H9 (cell line): ENCODE measurements around the gene FAM193A. TPM values are rescaled to one million over a fixed set of nuclear protein-coding genes. Genes with fewer than 3 reads are reported as not detected.

ENCODE experiments used
- DNase-seq: peaks from one replicate; pipeline ENCODE4 v3.0.0-alpha.2; 2017
- H2AFZ ChIP-seq: one replicate; pipeline ENCODE4 v1.6.1; 2013; ENCODE audit warnings: mild to moderate bottlenecking, low read length, control low read depth, moderate library complexity
- H2AK5ac ChIP-seq: 2 replicates; pipeline ENCODE4 v1.6.1; 2013; ENCODE audit warnings: low read length, control low read depth, mixed read lengths; ENCODE audit not compliant: insufficient read length
- H2BK120ac ChIP-seq: one replicate; pipeline ENCODE4 v1.6.1; 2013; ENCODE audit warnings: low read depth, mild to moderate bottlenecking, low read length, control low read depth, inconsistent platforms; ENCODE audit not compliant: poor library complexity, severe bottlenecking
- H2BK12ac ChIP-seq: 2 replicates; pipeline ENCODE4 v1.6.1; 2013; ENCODE audit warnings: low read length, control low read depth, mixed read lengths, low read depth; ENCODE audit not compliant: insufficient read length
- H2BK15ac ChIP-seq: 2 replicates; pipeline ENCODE4 v1.6.1; 2013; ENCODE audit warnings: low read depth, low read length, control low read depth
- H2BK20ac ChIP-seq: one replicate; pipeline ENCODE4 v1.6.1; 2013; ENCODE audit warnings: low read depth, mild to moderate bottlenecking, low read length, control low read depth, inconsistent platforms; ENCODE audit not compliant: poor library complexity, severe bottlenecking
- H2BK5ac ChIP-seq: 2 replicates; pipeline ENCODE4 v1.6.1; 2013; ENCODE audit warnings: low read length, control low read depth, mixed read lengths; ENCODE audit not compliant: insufficient read length
- H3K14ac ChIP-seq: 2 replicates; pipeline ENCODE4 v1.6.1; 2013; ENCODE audit warnings: low read length, control low read depth; ENCODE audit not compliant: insufficient read depth
- H3K18ac ChIP-seq: 2 replicates; pipeline ENCODE4 v1.6.1; 2013; ENCODE audit warnings: low read depth, mild to moderate bottlenecking, mixed read lengths, low read length, control low read depth; ENCODE audit not compliant: insufficient read length
- H3K23ac ChIP-seq: 2 replicates; pipeline ENCODE4 v1.6.1; 2013; ENCODE audit warnings: low read length, control low read depth, mixed read lengths, low read depth; ENCODE audit not compliant: insufficient read length
- H3K23me2 ChIP-seq: 2 replicates; pipeline ENCODE4 v1.6.1; 2013; ENCODE audit warnings: low read depth, mild to moderate bottlenecking, mixed read lengths, low read length, control low read depth; ENCODE audit not compliant: insufficient read length, poor library complexity, severe bottlenecking
- H3K27ac ChIP-seq: 2 replicates; pipeline ENCODE4 v1.5.1; 2013; ENCODE audit warnings: low read length, control low read depth, mixed read lengths, low read depth; ENCODE audit not compliant: insufficient read length
- H3K27me3 ChIP-seq: 2 replicates; pipeline ENCODE4 v1.6.1; 2013; ENCODE audit warnings: low read length, control low read depth, inconsistent platforms; ENCODE audit not compliant: insufficient read depth
- H3K4ac ChIP-seq: 2 replicates; pipeline ENCODE4 v1.6.1; 2013; ENCODE audit warnings: low read depth, mild to moderate bottlenecking, control low read depth, inconsistent platforms, low read length, moderate library complexity
- H3K4me1 ChIP-seq: 2 replicates; pipeline ENCODE4 v1.6.1; 2013; ENCODE audit warnings: low read length, control low read depth, inconsistent platforms; ENCODE audit not compliant: insufficient read depth
- H3K4me2 ChIP-seq: 2 replicates; pipeline ENCODE4 v1.6.1; 2013; ENCODE audit warnings: low read length, control low read depth, mixed read lengths; ENCODE audit not compliant: insufficient read length, insufficient read depth
- H3K56ac ChIP-seq: 2 replicates; pipeline ENCODE4 v1.6.1; 2013; ENCODE audit warnings: low read depth, mild to moderate bottlenecking, mixed read lengths, low read length, control low read depth; ENCODE audit not compliant: insufficient read length
- H3K79me1 ChIP-seq: 2 replicates; pipeline ENCODE4 v1.6.1; 2013; ENCODE audit warnings: low read depth, mild to moderate bottlenecking, moderate library complexity, low read length, control low read depth, inconsistent platforms; ENCODE audit not compliant: insufficient read depth, poor library complexity, severe bottlenecking
- H3K79me2 ChIP-seq: 2 replicates; pipeline ENCODE4 v1.6.1; 2013; ENCODE audit warnings: low read length, control low read depth, inconsistent platforms; ENCODE audit not compliant: insufficient read depth
- H3K9ac ChIP-seq: 2 replicates; pipeline ENCODE4 v1.6.1; 2013; ENCODE audit warnings: low read length, control low read depth, mixed read lengths; ENCODE audit not compliant: insufficient read length; ENCODE audit errors: extremely low read depth
- H3K9me3 ChIP-seq: one replicate; pipeline ENCODE4 v1.6.1; 2013; ENCODE audit warnings: low read depth, low read length, inconsistent platforms; ENCODE audit not compliant: control insufficient read depth
- H3T11ph ChIP-seq: one replicate; pipeline ENCODE4 v1.6.1; 2013; ENCODE audit warnings: mild to moderate bottlenecking, low read length, control low read depth, inconsistent platforms
- H4K20me1 ChIP-seq: one replicate; pipeline ENCODE4 v1.6.1; 2013; ENCODE audit not compliant: control insufficient read depth, insufficient read length, insufficient read depth
- H4K5ac ChIP-seq: 2 replicates; pipeline ENCODE4 v1.6.1; 2013; ENCODE audit warnings: low read depth, mild to moderate bottlenecking, mixed read lengths, low read length, control low read depth; ENCODE audit not compliant: insufficient read length
- H4K8ac ChIP-seq: replicated peaks from 2 replicates; pipeline ENCODE4 v1.6.1; 2013; ENCODE audit warnings: low read length, control low read depth, mixed read lengths, low read depth; ENCODE audit not compliant: insufficient read length
- H4K91ac ChIP-seq: 2 replicates; pipeline ENCODE4 v1.6.1; 2013; ENCODE audit warnings: low read depth, mild to moderate bottlenecking, moderate library complexity, mixed read lengths, low read length, control low read depth; ENCODE audit not compliant: insufficient read length
- H3K27ac Mint-ChIP-seq, 3 experiments: 2 replicates in 2 of 3; 3 replicates in 1 of 3; pipeline ENCODE4 v1.8.0; 2020 to 2021; ENCODE audit warnings: mixed read lengths in 3 of 3, mild to moderate bottlenecking in 1 of 3, moderate library complexity in 1 of 3
- H3K27me3 Mint-ChIP-seq: 2 replicates; pipeline ENCODE4 v1.8.0; 2021; ENCODE audit warnings: low read depth, mild to moderate bottlenecking, moderate library complexity, mixed read lengths
- H3K36me3 Mint-ChIP-seq, 3 experiments: 2 replicates in 2 of 3; 3 replicates in 1 of 3; pipeline ENCODE4 v1.8.0; 2020 to 2021; ENCODE audit warnings: low read depth in 3 of 3, mixed read lengths in 3 of 3; ENCODE audit not compliant: insufficient read depth in 1 of 3
- H3K4me1 Mint-ChIP-seq, 2 experiments: 2 replicates each; pipeline ENCODE4 v1.8.0; 2020; ENCODE audit warnings: mixed read lengths in 2 of 2
- H3K4me3 Mint-ChIP-seq, 2 experiments: 2 replicates in 1 of 2; 3 replicates in 1 of 2; pipeline ENCODE4 v1.8.0; 2020 to 2021; ENCODE audit warnings: mild to moderate bottlenecking in 2 of 2, mixed read lengths in 2 of 2, moderate library complexity in 1 of 2
- H3K9me3 Mint-ChIP-seq, 2 experiments: 2 replicates in 1 of 2; 3 replicates in 1 of 2; pipeline ENCODE4 v1.8.0; 2020; ENCODE audit warnings: mild to moderate bottlenecking in 2 of 2, mixed read lengths in 2 of 2, moderate library complexity in 1 of 2
- WGBS: extraction: QIAGEN DNeasy Blood & Tissue Kit; methylation state at CpG from one replicate; pipeline ENCODE4 v1.1.7; 2013; ENCODE audit warnings: missing lambda C conversion rate, low lambda C conversion rate, mixed read lengths; ENCODE audit not compliant: insufficient read length; ENCODE audit errors: extremely low coverage; 5-methylcytosine and 5-hydroxymethylcytosine counted together
- total RNA-seq: library from RNA; stranded (reverse); gene quantifications from 2 replicates; pipeline ENCODE4 v1.2.1, GENCODE V29; 2021
- TF ChIP-seq, protein P1 (sequence below): fragments of 200-600 bp; sonication (generic); conservative IDR thresholded peaks from 3 replicates; pipeline ENCODE4 v1.8.0; 2021; ENCODE audit warnings: antibody characterized with exemption, mild to moderate bottlenecking

FAM193A gene
- total RNA-seq, 1 experiment from 2014 or later: 36.9 TPM

GRCh38 chr4:2560167-2560566 is 23.7 kb downstream of the FAM193A start:
- no peak overlapping the region for H2AK5ac ChIP-seq
- no peaks in the 10 kb centered on the region for H3K27me3 ChIP-seq
- no peak overlapping the region for H3K9ac ChIP-seq
- H3K4me1 ChIP-seq: no peaks in the 10 kb centered on the region
- no peak overlapping the region for H2BK20ac ChIP-seq
- H3K23me2 ChIP-seq: no peaks in the 10 kb centered on the region
- no CpG with 5 or more reads among the region's 12 CpGs for WGBS
- no peak overlapping the region for H3K18ac ChIP-seq
- TF ChIP-seq, protein P1, sequence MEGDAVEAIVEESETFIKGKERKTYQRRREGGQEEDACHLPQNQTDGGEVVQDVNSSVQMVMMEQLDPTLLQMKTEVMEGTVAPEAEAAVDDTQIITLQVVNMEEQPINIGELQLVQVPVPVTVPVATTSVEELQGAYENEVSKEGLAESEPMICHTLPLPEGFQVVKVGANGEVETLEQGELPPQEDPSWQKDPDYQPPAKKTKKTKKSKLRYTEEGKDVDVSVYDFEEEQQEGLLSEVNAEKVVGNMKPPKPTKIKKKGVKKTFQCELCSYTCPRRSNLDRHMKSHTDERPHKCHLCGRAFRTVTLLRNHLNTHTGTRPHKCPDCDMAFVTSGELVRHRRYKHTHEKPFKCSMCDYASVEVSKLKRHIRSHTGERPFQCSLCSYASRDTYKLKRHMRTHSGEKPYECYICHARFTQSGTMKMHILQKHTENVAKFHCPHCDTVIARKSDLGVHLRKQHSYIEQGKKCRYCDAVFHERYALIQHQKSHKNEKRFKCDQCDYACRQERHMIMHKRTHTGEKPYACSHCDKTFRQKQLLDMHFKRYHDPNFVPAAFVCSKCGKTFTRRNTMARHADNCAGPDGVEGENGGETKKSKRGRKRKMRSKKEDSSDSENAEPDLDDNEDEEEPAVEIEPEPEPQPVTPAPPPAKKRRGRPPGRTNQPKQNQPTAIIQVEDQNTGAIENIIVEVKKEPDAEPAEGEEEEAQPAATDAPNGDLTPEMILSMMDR: no peak
- H3K79me1 ChIP-seq: peaks cover 10% of the 10 kb centered on the region
- H4K8ac ChIP-seq: no peak overlapping the region
- H2BK5ac ChIP-seq: no peak overlapping the region
- DNase-seq: no peak
- peaks cover 48% of the 10 kb centered on the region; the same call in 1 of the 2 replicates for H3K79me2 ChIP-seq
- no peak overlapping the region for H4K91ac ChIP-seq
- no peaks in the 10 kb centered on the region for H3K9me3 ChIP-seq
- no peak overlapping the region for H3K56ac ChIP-seq
- H3K27ac ChIP-seq: no peak overlapping the region
- H3K4me3 Mint-ChIP-seq: no peak overlapping the region
- no peak overlapping the region for H3K4ac ChIP-seq
- H2BK120ac ChIP-seq: no peak overlapping the region
- no peak overlapping the region; the same call in 1 of the 2 replicates for H3K14ac ChIP-seq
- H4K5ac ChIP-seq: no peak overlapping the region
- H3K4me2 ChIP-seq: no peak overlapping the region
- no peak overlapping the region for H2AFZ ChIP-seq
- peak overlapping the region in 2 of 3 experiments; percentile 44 to 45; a peak in 2 of 7 replicates for H3K27ac Mint-ChIP-seq
- peaks cover 20 to 24% of the 10 kb centered on the region in 2 experiments for H3K4me1 Mint-ChIP-seq
- H3K27me3 Mint-ChIP-seq: no peaks in the 10 kb centered on the region
- no peak overlapping the region for H2BK12ac ChIP-seq
- no peak overlapping the region for H2BK15ac ChIP-seq
- H4K20me1 ChIP-seq: no peaks in the 10 kb centered on the region
- H3K23ac ChIP-seq: no peak overlapping the region
- no peaks in the 10 kb centered on the region for H3K9me3 Mint-ChIP-seq
- peaks cover 2 to 17% (median 10%) of the 10 kb centered on the region in 3 experiments; a peak in 4 of 7 replicates for H3K36me3 Mint-ChIP-seq
- no peak overlapping the region for H3T11ph ChIP-seq
